Neural cell (in vitro differentiated cells): ENCODE measurements around the gene RNF144B. TPM values are rescaled to one million over a fixed set of nuclear protein-coding genes. Genes with fewer than 3 reads are reported as not detected.

Source experiments
- H2AFZ ChIP-seq: fragments of 200-600, 300-800 bp; sonication (generic), shearing (Covaris generic); 2 replicates; pipeline ENCODE4 v1.6.0; 2014; ENCODE audit warnings: low read depth, mild to moderate bottlenecking, antibody characterized with exemption, low read length, moderate library complexity
- H3F3A ChIP-seq: fragments of 200-600 bp; shearing (Covaris generic); 2 replicates; pipeline ENCODE4 v1.6.1; 2016; ENCODE audit warnings: mild to moderate bottlenecking, moderate library complexity, mixed read lengths, antibody characterized with exemption, low read length; ENCODE audit not compliant: insufficient read depth, poor library complexity, severe bottlenecking
- H3K27ac ChIP-seq: fragments of 200-600, 300-800 bp; sonication (generic), shearing (Covaris generic); 2 replicates; pipeline ENCODE4 v1.5.1; 2014; ENCODE audit warnings: mild to moderate bottlenecking, low read length, moderate library complexity
- H3K27me3 ChIP-seq: fragments of 300-800, 200-600 bp; sonication (generic), shearing (Covaris generic); 2 replicates; pipeline ENCODE4 v1.6.0; 2014; ENCODE audit warnings: mild to moderate bottlenecking, low read depth, low read length, moderate library complexity; ENCODE audit not compliant: insufficient read depth
- H3K36me3 ChIP-seq: fragments of 300-800, 200-600 bp; sonication (generic), shearing (Covaris generic); 2 replicates; pipeline ENCODE4 v1.5.1; 2014; ENCODE audit warnings: mild to moderate bottlenecking, antibody characterized with exemption, low read length, moderate library complexity; ENCODE audit not compliant: insufficient read depth
- H3K4me2 ChIP-seq: fragments of 300-800, 200-600 bp; sonication (generic), shearing (Covaris generic); 2 replicates; pipeline ENCODE4 v1.6.0; 2014; ENCODE audit warnings: mild to moderate bottlenecking, low read length
- H3K4me3 ChIP-seq: fragments of 300-800, 200-600 bp; sonication (generic), shearing (Covaris generic); 2 replicates; pipeline ENCODE4 v1.5.1; 2014; ENCODE audit warnings: mild to moderate bottlenecking, low read length, moderate library complexity
- H3K79me2 ChIP-seq: fragments of 200-600 bp; shearing (Covaris generic); replicated peaks from 2 replicates; pipeline ENCODE4 v1.6.0; 2014; ENCODE audit warnings: mild to moderate bottlenecking, low read length, moderate library complexity; ENCODE audit not compliant: insufficient read depth
- H3K9ac ChIP-seq: fragments of 300-800, 200-600 bp; sonication (generic), shearing (Covaris generic); 2 replicates; pipeline ENCODE4 v1.6.1; 2016; ENCODE audit warnings: mild to moderate bottlenecking, low read length, mixed read lengths
- H3K9me2 ChIP-seq: fragments of 200-600 bp; shearing (Covaris generic); 2 replicates; pipeline ENCODE4 v1.6.1; 2016; ENCODE audit warnings: mild to moderate bottlenecking, low read length, mixed read lengths; ENCODE audit not compliant: insufficient read depth
- H3K9me3 ChIP-seq: fragments of 200-600, 300-800 bp; sonication (generic), shearing (Covaris generic); 2 replicates; pipeline ENCODE4 v1.6.1; 2016; ENCODE audit warnings: mild to moderate bottlenecking, mixed run types, low read length, moderate library complexity, mixed read lengths
- H4K20me1 ChIP-seq: fragments of 200-600 bp; shearing (Covaris generic); 2 replicates; pipeline ENCODE4 v1.6.1; 2016; ENCODE audit warnings: mild to moderate bottlenecking, mixed run types; ENCODE audit not compliant: insufficient read depth
- EP300 ChIP-seq: fragments of 450-650 bp; conservative IDR thresholded peaks from 2 replicates; pipeline ENCODE4 v1.6.1; 2014; ENCODE audit warnings: antibody characterized with exemption, mild to moderate bottlenecking, moderate library complexity; ENCODE audit not compliant: poor library complexity, severe bottlenecking
- EZH2 ChIP-seq: fragments of 200-600, 300-800 bp; shearing (Covaris generic), sonication (generic); IDR thresholded peaks from 2 replicates; pipeline ENCODE4 v1.6.1; 2014; ENCODE audit warnings: antibody characterized with exemption, low read length, borderline replicate concordance, mild to moderate bottlenecking; ENCODE audit not compliant: insufficient read depth, poor library complexity, severe bottlenecking
- MXI1 ChIP-seq: fragments of 450-650 bp; conservative IDR thresholded peaks from 2 replicates; pipeline ENCODE4 v1.6.1; 2014; ENCODE audit warnings: antibody characterized with exemption, mild to moderate bottlenecking; ENCODE audit not compliant: poor library complexity, severe bottlenecking
- POLR2AphosphoS5 ChIP-seq: IDR thresholded peaks from 2 replicates; pipeline ENCODE4 v1.6.1; 2012
- RAD21 ChIP-seq: fragments of 450-650 bp; conservative IDR thresholded peaks from 2 replicates; pipeline ENCODE4 v1.6.1; 2014; ENCODE audit warnings: antibody characterized with exemption, mild to moderate bottlenecking, moderate library complexity
- SMC3 ChIP-seq: fragments of 450-650 bp; conservative IDR thresholded peaks from 2 replicates; pipeline ENCODE4 v1.6.1; 2014; ENCODE audit warnings: antibody characterized with exemption, mild to moderate bottlenecking, moderate library complexity; ENCODE audit not compliant: poor library complexity
- TAF1 ChIP-seq: IDR thresholded peaks from 2 replicates; pipeline ENCODE4 v1.6.1; 2012; ENCODE audit warnings: low read depth
- polyA plus RNA-seq: library from polyadenylated mRNA; depleted of rRNA; stranded (reverse); fragments of >200 nt; gene quantifications from 2 replicates; pipeline ENCODE4 v1.2.3, GENCODE V29; 2014
- TF ChIP-seq, protein P1 (sequence below): fragments of 450-650 bp; IDR thresholded peaks from 2 replicates; pipeline ENCODE4 v1.5.1; 2014; ENCODE audit warnings: antibody characterized with exemption, mild to moderate bottlenecking, moderate library complexity; ENCODE audit not compliant: poor library complexity, severe bottlenecking
- TF ChIP-seq, protein P2 (sequence below): IDR thresholded peaks from 2 replicates; pipeline ENCODE4 v1.6.1; 2012; ENCODE audit warnings: borderline replicate concordance

Gene RNF144B
- polyA plus RNA-seq, 1 donor from 2014 or later, result 0.15 TPM

DNA sequence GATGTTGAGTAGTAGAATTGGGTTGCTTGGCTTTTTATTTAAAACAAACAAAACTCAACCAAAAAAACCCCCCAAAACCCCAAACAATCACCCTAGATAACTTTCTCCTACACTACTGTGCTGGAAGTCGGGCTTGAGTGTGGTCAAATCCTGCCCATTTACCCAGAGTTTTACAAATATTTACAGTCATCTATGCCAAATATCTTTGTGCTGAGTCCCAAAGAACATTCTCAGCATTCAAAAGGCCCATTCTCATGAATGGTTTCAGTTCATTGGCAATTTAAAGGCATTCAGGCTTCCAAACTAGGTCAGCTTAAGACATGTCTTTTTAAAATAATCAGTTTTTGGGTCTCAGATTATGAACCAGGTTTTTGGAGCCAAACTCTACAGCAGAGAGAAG, 1.8 kb downstream of the RNF144B start:
- no peak overlapping the region for H3K4me2 ChIP-seq
- no peak overlapping the region for H2AFZ ChIP-seq
- H3K4me3 ChIP-seq, result no peak overlapping the region
- no peak overlapping the region for H3K27ac ChIP-seq
- H3F3A ChIP-seq, result no peaks in the 10 kb centered on the region
- no peaks in the 10 kb centered on the region for H3K36me3 ChIP-seq
- no peak overlapping the region for H3K9ac ChIP-seq
- no peaks in the 10 kb centered on the region for H3K9me3 ChIP-seq
- H3K9me2 ChIP-seq, result no peaks in the 10 kb centered on the region
- H4K20me1 ChIP-seq, result no peaks in the 10 kb centered on the region
- TF ChIP-seq, protein P1, sequence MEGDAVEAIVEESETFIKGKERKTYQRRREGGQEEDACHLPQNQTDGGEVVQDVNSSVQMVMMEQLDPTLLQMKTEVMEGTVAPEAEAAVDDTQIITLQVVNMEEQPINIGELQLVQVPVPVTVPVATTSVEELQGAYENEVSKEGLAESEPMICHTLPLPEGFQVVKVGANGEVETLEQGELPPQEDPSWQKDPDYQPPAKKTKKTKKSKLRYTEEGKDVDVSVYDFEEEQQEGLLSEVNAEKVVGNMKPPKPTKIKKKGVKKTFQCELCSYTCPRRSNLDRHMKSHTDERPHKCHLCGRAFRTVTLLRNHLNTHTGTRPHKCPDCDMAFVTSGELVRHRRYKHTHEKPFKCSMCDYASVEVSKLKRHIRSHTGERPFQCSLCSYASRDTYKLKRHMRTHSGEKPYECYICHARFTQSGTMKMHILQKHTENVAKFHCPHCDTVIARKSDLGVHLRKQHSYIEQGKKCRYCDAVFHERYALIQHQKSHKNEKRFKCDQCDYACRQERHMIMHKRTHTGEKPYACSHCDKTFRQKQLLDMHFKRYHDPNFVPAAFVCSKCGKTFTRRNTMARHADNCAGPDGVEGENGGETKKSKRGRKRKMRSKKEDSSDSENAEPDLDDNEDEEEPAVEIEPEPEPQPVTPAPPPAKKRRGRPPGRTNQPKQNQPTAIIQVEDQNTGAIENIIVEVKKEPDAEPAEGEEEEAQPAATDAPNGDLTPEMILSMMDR, result no peak
- TF ChIP-seq SMC3 (no peak), MXI1 (no peak), TAF1 (no peak), EZH2 (no peak), POLR2AphosphoS5 (no peak), RAD21 (no peak), EP300 (no peak)
- TF ChIP-seq, protein P2, sequence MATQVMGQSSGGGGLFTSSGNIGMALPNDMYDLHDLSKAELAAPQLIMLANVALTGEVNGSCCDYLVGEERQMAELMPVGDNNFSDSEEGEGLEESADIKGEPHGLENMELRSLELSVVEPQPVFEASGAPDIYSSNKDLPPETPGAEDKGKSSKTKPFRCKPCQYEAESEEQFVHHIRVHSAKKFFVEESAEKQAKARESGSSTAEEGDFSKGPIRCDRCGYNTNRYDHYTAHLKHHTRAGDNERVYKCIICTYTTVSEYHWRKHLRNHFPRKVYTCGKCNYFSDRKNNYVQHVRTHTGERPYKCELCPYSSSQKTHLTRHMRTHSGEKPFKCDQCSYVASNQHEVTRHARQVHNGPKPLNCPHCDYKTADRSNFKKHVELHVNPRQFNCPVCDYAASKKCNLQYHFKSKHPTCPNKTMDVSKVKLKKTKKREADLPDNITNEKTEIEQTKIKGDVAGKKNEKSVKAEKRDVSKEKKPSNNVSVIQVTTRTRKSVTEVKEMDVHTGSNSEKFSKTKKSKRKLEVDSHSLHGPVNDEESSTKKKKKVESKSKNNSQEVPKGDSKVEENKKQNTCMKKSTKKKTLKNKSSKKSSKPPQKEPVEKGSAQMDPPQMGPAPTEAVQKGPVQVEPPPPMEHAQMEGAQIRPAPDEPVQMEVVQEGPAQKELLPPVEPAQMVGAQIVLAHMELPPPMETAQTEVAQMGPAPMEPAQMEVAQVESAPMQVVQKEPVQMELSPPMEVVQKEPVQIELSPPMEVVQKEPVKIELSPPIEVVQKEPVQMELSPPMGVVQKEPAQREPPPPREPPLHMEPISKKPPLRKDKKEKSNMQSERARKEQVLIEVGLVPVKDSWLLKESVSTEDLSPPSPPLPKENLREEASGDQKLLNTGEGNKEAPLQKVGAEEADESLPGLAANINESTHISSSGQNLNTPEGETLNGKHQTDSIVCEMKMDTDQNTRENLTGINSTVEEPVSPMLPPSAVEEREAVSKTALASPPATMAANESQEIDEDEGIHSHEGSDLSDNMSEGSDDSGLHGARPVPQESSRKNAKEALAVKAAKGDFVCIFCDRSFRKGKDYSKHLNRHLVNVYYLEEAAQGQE, result no peak
- no peaks in the 10 kb centered on the region for H3K79me2 ChIP-seq
- peaks cover 29% of the 10 kb centered on the region for H3K27me3 ChIP-seq

DNA sequence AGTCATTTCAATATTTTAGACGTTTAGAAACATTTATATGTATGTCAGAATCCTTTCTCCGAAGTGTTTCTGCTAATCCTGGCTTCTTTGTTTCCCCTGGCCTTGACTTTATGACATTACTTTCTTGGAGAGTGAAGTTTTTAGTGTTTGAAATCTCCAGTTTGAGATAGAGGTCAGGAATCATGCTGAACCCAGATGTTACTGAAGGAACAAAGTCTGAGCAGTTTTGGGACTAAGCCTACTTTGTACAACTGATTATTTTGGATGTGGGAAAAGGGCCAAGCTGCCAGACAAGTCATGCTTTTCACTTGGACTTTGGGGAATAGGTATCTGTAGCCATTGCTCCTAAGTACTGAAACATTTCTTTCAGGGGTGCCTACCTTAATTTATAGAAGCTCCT, 2.3 kb downstream of the RNF144B start:
- Histone ChIP-seq H3K9me3 (no peaks in the 10 kb centered on the region), H3K36me3 (no peaks in the 10 kb centered on the region), H2AFZ (no peak overlapping the region), H3K9me2 (no peaks in the 10 kb centered on the region), H3K4me2 (no peak overlapping the region), H3F3A (no peaks in the 10 kb centered on the region), H3K79me2 (no peaks in the 10 kb centered on the region), H3K9ac (no peak overlapping the region), H3K27ac (no peak overlapping the region), H3K27me3 (peaks cover 29% of the 10 kb centered on the region), H3K4me3 (no peak overlapping the region), H4K20me1 (no peaks in the 10 kb centered on the region)
- TF ChIP-seq TAF1 (no peak), EZH2 (no peak), MXI1 (no peak), EP300 (no peak), SMC3 (no peak), RAD21 (no peak), POLR2AphosphoS5 (no peak)
- TF ChIP-seq, protein P1, result no peak
- TF ChIP-seq, protein P2, result no peak
